Left ventricle myocardium inferior (tissue), 1 donor: ENCODE measurements around the gene ABCG8. TPM values are rescaled to one million over a fixed set of nuclear protein-coding genes. Genes with fewer than 3 reads are reported as not detected.

Experiments used
- DNase-seq: peaks from one replicate; pipeline ENCODE4 v3.0.0-alpha.2; 2020
- H3K27ac ChIP-seq: fragments of 200-600 bp; replicated peaks from 2 replicates; pipeline ENCODE4 v1.8.0; 2021
- H3K27me3 ChIP-seq: fragments of 200-600 bp; 2 replicates; pipeline ENCODE4 v1.8.0; 2021; ENCODE audit warnings: low read depth
- H3K36me3 ChIP-seq: fragments of 200-600 bp; 2 replicates; pipeline ENCODE4 v1.8.0; 2021
- H3K4me1 ChIP-seq: fragments of 200-600 bp; 2 replicates; pipeline ENCODE4 v1.8.0; 2021
- H3K4me3 ChIP-seq: fragments of 200-600 bp; 2 replicates; pipeline ENCODE4 v1.8.0; 2021; ENCODE audit warnings: mild to moderate bottlenecking, moderate library complexity
- H3K9me3 ChIP-seq: fragments of 200-600 bp; replicated peaks from 2 replicates; pipeline ENCODE4 v1.8.0; 2021
- CTCF ChIP-seq: fragments of 200-600 bp; IDR thresholded peaks from 2 replicates; pipeline ENCODE4 v1.8.0; 2021; ENCODE audit warnings: antibody characterized with exemption, mild to moderate bottlenecking, borderline replicate concordance
- intact Hi-C: fragments of 100-400 bp; cut with micrococcal nuclease; formaldehyde crosslinking; loops from one replicate; pipeline ENCODE4 v1.11.0; 2022
- total RNA-seq: library from RNA; stranded (reverse); fragmentation: NEBNext Ultra II Directional; extraction: Animal tissue kit (Norgen Biotek cat#: 25700); gene quantifications from one replicate; pipeline ENCODE4 v1.2.1, GENCODE V29; 2021
- donor health status: DM: no; HTN: yes; CAD: no; lungs with severe emphysema.

The ABCG8 gene
- total RNA-seq, 1 donor from 2014 or later, result not detected

GRCh38 chr2:43825841-43826240, 12.9 kb upstream of the ABCG8 start:
- Histone ChIP-seq H3K9me3 (no peaks in the 10 kb centered on the region), H3K4me3 (no peak overlapping the region), H3K27me3 (peaks cover 49% of the 10 kb centered on the region), H3K36me3 (no peaks in the 10 kb centered on the region), H3K4me1 (no peaks in the 10 kb centered on the region), H3K27ac (no peak overlapping the region)
- TF ChIP-seq CTCF, result no peak
- intact Hi-C loops, result no loop called here
- DNase-seq, result no peak

GRCh38 chr2:43826305-43827250, 12.2 kb upstream of the ABCG8 start:
- no peak for TF ChIP-seq CTCF
- H3K4me1 ChIP-seq, result no peaks in the 10 kb centered on the region
- intact Hi-C loops, result no loop called here
- no peak overlapping the region for H3K27ac ChIP-seq
- no peaks in the 10 kb centered on the region for H3K36me3 ChIP-seq
- H3K4me3 ChIP-seq, result no peak overlapping the region
- H3K9me3 ChIP-seq, result no peaks in the 10 kb centered on the region
- DNase-seq, result no peak
- H3K27me3 ChIP-seq, result peaks cover 52% of the 10 kb centered on the region

GRCh38 chr2:43831543-43832294, 7.1 kb upstream of the ABCG8 start:
- Histone ChIP-seq H3K36me3 (no peaks in the 10 kb centered on the region), H3K9me3 (no peaks in the 10 kb centered on the region), H3K4me1 (no peaks in the 10 kb centered on the region), H3K4me3 (peak overlapping the region; percentile 52), H3K27ac (no peak overlapping the region), H3K27me3 (peaks cover 51% of the 10 kb centered on the region)
- DNase-seq, result no peak
- intact Hi-C loops, result no loop called here
- no peak for TF ChIP-seq CTCF

GRCh38 chr2:43832457-43832856, 6.3 kb upstream of the ABCG8 start:
- peaks cover 51% of the 10 kb centered on the region for H3K27me3 ChIP-seq
- no peak for TF ChIP-seq CTCF
- no peak overlapping the region for H3K27ac ChIP-seq
- H3K36me3 ChIP-seq, result no peaks in the 10 kb centered on the region
- H3K9me3 ChIP-seq, result no peaks in the 10 kb centered on the region
- intact Hi-C loops, result no loop called here
- DNase-seq, result no peak
- no peak overlapping the region for H3K4me3 ChIP-seq
- H3K4me1 ChIP-seq, result no peaks in the 10 kb centered on the region

GRCh38 chr2:43837033-43837432, 1.7 kb upstream of the ABCG8 start:
- intact Hi-C loops, result no loop called here
- peaks cover 51% of the 10 kb centered on the region for H3K27me3 ChIP-seq
- no peaks in the 10 kb centered on the region for H3K4me1 ChIP-seq
- no peaks in the 10 kb centered on the region for H3K9me3 ChIP-seq
- H3K27ac ChIP-seq, result no peak overlapping the region
- TF ChIP-seq CTCF, result no peak
- H3K4me3 ChIP-seq, result no peak overlapping the region
- no peaks in the 10 kb centered on the region for H3K36me3 ChIP-seq
- DNase-seq, result no peak
